ENCODE data around the gene CCDC6. TPM values are rescaled to one million over a fixed set of nuclear protein-coding genes. Genes with fewer than 3 reads are reported as not detected.

CCDC6 gene
- total and polyA plus RNA-seq, 2 of the 8 experiments (the other 6 are each of a cell fraction or from before 2014, with no cell fraction given), result 42.2 to 74.4 TPM

GRCh38 chr10:59770689-59771088 is 135.7 kb downstream of the CCDC6 start:
- peaks cover 11 to 13% of the 10 kb centered on the region in 2 experiments; a peak in 3 of 4 replicates for H3K9me3 ChIP-seq (ENCODE audit: insufficient read depth in 2 of 2, low read depth in 1 of 2, low read length in 1 of 2)
- H4K91ac ChIP-seq (replicated peaks; ENCODE audit: insufficient read length, low read length), result no peak overlapping the region
- H3K14ac ChIP-seq (ENCODE audit: insufficient read length), result no peak overlapping the region
- no peaks in the 10 kb centered on the region; a peak in 1 of 8 replicates for H3K36me3 ChIP-seq (ENCODE audit: control insufficient read depth in 2 of 4, insufficient read depth in 4 of 4, low read length in 3 of 4)
- H3K56ac ChIP-seq (replicated peaks; ENCODE audit: insufficient read length, low read depth, low read length), result no peak overlapping the region
- no peak overlapping the region for H3K18ac ChIP-seq (ENCODE audit: extremely low read depth, low read length)
- H4K5ac ChIP-seq (ENCODE audit: insufficient read length, low read depth, low read length), result no peak overlapping the region
- H2BK12ac ChIP-seq (ENCODE audit: low read depth, low read length), result no peak overlapping the region
- H3K4me2 ChIP-seq (ENCODE audit: insufficient read depth in 1 of 2, low read depth in 2 of 2, low read length in 2 of 2), result no peak overlapping the region
- H3K79me2 ChIP-seq (ENCODE audit: control insufficient read depth in 1 of 2, insufficient read depth in 2 of 2, low read length in 2 of 2), result no peaks in the 10 kb centered on the region
- H3K4me1 ChIP-seq (replicated peaks in 1 of 4; ENCODE audit: control insufficient read depth in 3 of 4, insufficient read depth in 4 of 4, low read length in 3 of 4), result no peaks in the 10 kb centered on the region
- H3K27me3 ChIP-seq (replicated peaks in 1 of 4; ENCODE audit: control insufficient read depth in 3 of 4, extremely low read depth in 1 of 4, insufficient read depth in 3 of 4, low read length in 3 of 4), result no peaks in the 10 kb centered on the region
- ChIA-PET POLR2A (ENCODE audit: partially characterized antibody) (no interaction called here), CTCF (ENCODE audit: partially characterized antibody) (no interaction called here)
- H2AFZ ChIP-seq (ENCODE audit: low read length), result no peak overlapping the region
- H2AK5ac ChIP-seq (ENCODE audit: low read depth, low read length), result no peak overlapping the region
- FAIRE-seq (no peak), DNase-seq (ENCODE audit: low read depth in 1 of 2, low spot score in 2 of 2) (no peak)
- no peaks in the 10 kb centered on the region; the same call in 1 of the 2 replicates for H3K23me2 ChIP-seq (ENCODE audit: low read depth, low read length)
- H2BK5ac ChIP-seq (ENCODE audit: low read depth, low read length), result no peak overlapping the region
- no peak overlapping the region for H2BK20ac ChIP-seq (ENCODE audit: low read length)
- no peak overlapping the region for H4K8ac ChIP-seq (ENCODE audit: extremely low read depth, insufficient read depth, low read length)
- no peak overlapping the region for H3K27ac ChIP-seq (ENCODE audit: low read depth, low read length)
- WGBS, 2 experiments (ENCODE audit: extremely low coverage in 1 of 2, insufficient coverage in 1 of 2, insufficient read length in 1 of 2, insufficient replicate concordance in 2 of 2, low coverage in 1 of 2, low lambda C conversion rate in 2 of 2, missing lambda C conversion rate in 1 of 2), result 91% methylated on average over 11 of the region's 11 CpGs; no CpG with 5 or more reads in 1 of the 2 experiments
- no peak overlapping the region for H3K9ac ChIP-seq (replicated peaks in 1 of 4; ENCODE audit: extremely low read depth in 1 of 4, low read depth in 3 of 4, low read length in 3 of 4)
- no peak overlapping the region for H3K4ac ChIP-seq (replicated peaks; ENCODE audit: insufficient read length, low read depth, low read length)
- no peak overlapping the region for H3K4me3 ChIP-seq (ENCODE audit: extremely low read depth in 1 of 4, insufficient read depth in 2 of 4, low read depth in 3 of 4, low read length in 4 of 4)
- H2BK15ac ChIP-seq (ENCODE audit: low read length), result no peak overlapping the region
- H3K23ac ChIP-seq (ENCODE audit: insufficient read length), result no peak overlapping the region
- no peak overlapping the region for H2BK120ac ChIP-seq (replicated peaks; ENCODE audit: low read depth, low read length)
- H3K79me1 ChIP-seq (ENCODE audit: low read depth, low read length), result no peaks in the 10 kb centered on the region
- no peaks in the 10 kb centered on the region for H4K20me1 ChIP-seq (replicated peaks in 1 of 2; ENCODE audit: control insufficient read depth in 1 of 2, insufficient read depth in 2 of 2, low read length in 2 of 2)
- TF ChIP-seq JUN (IDR thresholded peaks at IDR 0.05; ENCODE audit: low read depth, low read length) (no peak), NANOG (IDR thresholded peaks at IDR 0.05; ENCODE audit: insufficient read depth, low read depth, low read length, poor library complexity, severe bottlenecking) (no peak), KDM4A (IDR thresholded peaks at IDR 0.05; ENCODE audit: low read depth, low read length, severe bottlenecking) (no peak), USF2 (IDR thresholded peaks at IDR 0.05; ENCODE audit: low read length) (no peak), TAF7 (optimal IDR thresholded peaks at IDR 0.05; ENCODE audit: borderline replicate concordance, low read depth, low read length) (no peak), SP1 (IDR thresholded peaks at IDR 0.05; ENCODE audit: low read depth, low read length) (no peak), SRF (IDR thresholded peaks at IDR 0.05; ENCODE audit: low read depth, low read length) (no peak), POU5F1 (IDR thresholded peaks at IDR 0.05; ENCODE audit: low read depth, low read length) (no peak), HDAC6 (IDR thresholded peaks at IDR 0.05; ENCODE audit: low read depth, low read length) (no peak), KDM5A (IDR thresholded peaks at IDR 0.05; ENCODE audit: low read length) (no peak), NRF1 (IDR thresholded peaks at IDR 0.05; ENCODE audit: low read depth, low read length) (no peak), SIX5 (IDR thresholded peaks at IDR 0.05; ENCODE audit: low read depth, low read length) (no peak), BACH1 (IDR thresholded peaks at IDR 0.05; ENCODE audit: low read length) (no peak), SUZ12 (IDR thresholded peaks at IDR 0.05; ENCODE audit: low read length) (no peak), POLR2A (IDR thresholded peaks at IDR 0.05; ENCODE audit: control extremely low read depth in 1 of 2, low read depth in 2 of 2, low read length in 2 of 2) (no peak)

Data from H1 (cell line).